IMR-90 (cell line): ENCODE data around the gene SCN8A. TPM values are rescaled to one million over a fixed set of nuclear protein-coding genes. Genes with fewer than 3 reads are reported as not detected.

Source experiments
- ATAC-seq: fragments of 200-7000 bp; cut with Tn5 transposase; 2 replicates; pipeline ENCODE4 v1.9.1; 2020; ENCODE audit warnings: low read depth, mild to moderate bottlenecking, moderate library complexity
- BruUV-seq: library from RNA; stranded (reverse); fragments of 400-500 nt; replicated peaks from 2 replicates; lab custom pipeline; 2021; lab: Mats Ljungman, UMichigan
- CTCF ChIA-PET: fragments of 300-600 bp; formaldehyde crosslinking; extraction: SDS; loops from one replicate; lab custom pipeline; 2021; ENCODE audit warnings: antibody characterized with exemption; lab: Yijun Ruan, JAX
- POLR2A ChIA-PET: fragments of 300-600 bp; sonication (Branson Sonifier 250); formaldehyde crosslinking; loops from one replicate; lab custom pipeline; 2022; ENCODE audit warnings: antibody characterized with exemption; ENCODE audit not compliant: unreplicated experiment; lab: Charles Lee
- DNase-seq: peaks from one replicate; pipeline ENCODE4 v3.0.0; 2013
- H2AFZ ChIP-seq: replicated peaks from 2 replicates; pipeline ENCODE3; 2013; ENCODE audit warnings: low read length, mild to moderate bottlenecking; ENCODE audit not compliant: poor library complexity
- H2AK5ac ChIP-seq: 2 replicates; pipeline ENCODE4 v1.6.1; 2013; ENCODE audit warnings: low read depth, low read length, inconsistent platforms
- H2AK9ac ChIP-seq: replicated peaks from 2 replicates; pipeline ENCODE3; 2013; ENCODE audit warnings: mild to moderate bottlenecking, low read depth, low read length, moderate library complexity; ENCODE audit not compliant: poor library complexity
- H2BK120ac ChIP-seq: 2 replicates; pipeline ENCODE4 v1.6.1; 2013; ENCODE audit warnings: low read depth, low read length, inconsistent platforms
- H2BK15ac ChIP-seq: 3 replicates; pipeline ENCODE4 v1.6.1; 2013; ENCODE audit warnings: low read depth, low read length, inconsistent platforms
- H2BK20ac ChIP-seq: 2 replicates; pipeline ENCODE4 v1.6.1; 2013; ENCODE audit warnings: low read depth, mild to moderate bottlenecking, inconsistent platforms, low read length, moderate library complexity
- H2BK5ac ChIP-seq: 2 replicates; pipeline ENCODE4 v1.6.1; 2013; ENCODE audit warnings: mild to moderate bottlenecking, low read depth, low read length, inconsistent platforms; ENCODE audit not compliant: poor library complexity, severe bottlenecking
- H3K14ac ChIP-seq: replicated peaks from 2 replicates; pipeline ENCODE4 v1.6.1; 2013; ENCODE audit warnings: low read depth, low read length, inconsistent platforms
- H3K18ac ChIP-seq: 2 replicates; pipeline ENCODE4 v1.6.1; 2013; ENCODE audit warnings: low read depth, low read length, control low read depth
- H3K23ac ChIP-seq: 2 replicates; pipeline ENCODE4 v1.6.1; 2013; ENCODE audit warnings: low read depth, low read length, inconsistent platforms
- H3K27ac ChIP-seq: 2 replicates; pipeline ENCODE4 v1.5.1; 2013; ENCODE audit warnings: mild to moderate bottlenecking, control low read depth, low read length; ENCODE audit not compliant: insufficient read depth
- H3K27me3 ChIP-seq: 2 replicates; pipeline ENCODE4 v1.6.1; 2013; ENCODE audit warnings: low read length; ENCODE audit not compliant: control insufficient read depth, insufficient read depth
- H3K36me3 ChIP-seq: 2 replicates; pipeline ENCODE4 v1.6.1; 2013; ENCODE audit warnings: low read length, mixed read lengths; ENCODE audit not compliant: control insufficient read depth, insufficient read depth
- H3K4ac ChIP-seq: 2 replicates; pipeline ENCODE4 v1.6.1; 2013; ENCODE audit warnings: low read depth, low read length, inconsistent platforms
- H3K4me1 ChIP-seq: 2 replicates; pipeline ENCODE4 v1.6.1; 2013; ENCODE audit warnings: low read length, mixed read lengths; ENCODE audit not compliant: control insufficient read depth, insufficient read depth
- H3K4me2 ChIP-seq: 2 replicates; pipeline ENCODE4 v1.6.1; 2013; ENCODE audit warnings: low read depth, mild to moderate bottlenecking, control low read depth, low read length, moderate library complexity
- H3K4me3 ChIP-seq: 2 replicates; pipeline ENCODE4 v1.5.1; 2013; ENCODE audit warnings: low read depth, mild to moderate bottlenecking, control low read depth, low read length, moderate library complexity; ENCODE audit not compliant: insufficient read depth
- H3K56ac ChIP-seq: 2 replicates; pipeline ENCODE4 v1.6.1; 2013; ENCODE audit warnings: low read length, inconsistent platforms; ENCODE audit not compliant: insufficient read depth; ENCODE audit errors: extremely low read depth
- H3K79me1 ChIP-seq, 2 experiments: 2 replicates each; pipeline ENCODE4 v1.6.1; 2013; ENCODE audit warnings: low read length in 2 of 2, inconsistent platforms in 1 of 2, low read depth in 1 of 2
- H3K9ac ChIP-seq: 2 replicates; pipeline ENCODE4 v1.6.1; 2013; ENCODE audit warnings: low read depth, low read length, control low read depth
- H3K9me1 ChIP-seq: 2 replicates; pipeline ENCODE4 v1.6.1; 2013; ENCODE audit warnings: low read length, inconsistent platforms; ENCODE audit not compliant: insufficient read depth
- H3K9me3 ChIP-seq: 2 replicates; pipeline ENCODE4 v1.6.1; 2013; ENCODE audit warnings: low read length; ENCODE audit not compliant: control insufficient read depth, insufficient read depth
- H4K20me1 ChIP-seq: 2 replicates; pipeline ENCODE4 v1.6.1; 2013; ENCODE audit warnings: low read length, inconsistent platforms; ENCODE audit not compliant: insufficient read depth
- H4K5ac ChIP-seq: 2 replicates; pipeline ENCODE4 v1.6.1; 2013; ENCODE audit warnings: mild to moderate bottlenecking, low read depth, low read length, control low read depth
- H4K8ac ChIP-seq, 2 experiments: 2 replicates each; pipeline ENCODE4 v1.6.1; 2013; ENCODE audit warnings: low read depth in 2 of 2, low read length in 2 of 2, control low read depth in 1 of 2, inconsistent platforms in 1 of 2
- H4K91ac ChIP-seq: 2 replicates; pipeline ENCODE4 v1.6.1; 2013; ENCODE audit warnings: low read depth, low read length, inconsistent platforms; ENCODE audit not compliant: insufficient read depth
- BHLHE40 ChIP-seq: fragments of 150-350 bp; IDR thresholded peaks from 2 replicates; pipeline ENCODE4 v1.6.1; 2016; ENCODE audit warnings: mild to moderate bottlenecking, low read depth, low read length
- CEBPB ChIP-seq: IDR thresholded peaks from 2 replicates; pipeline ENCODE4 v1.6.1; 2012; ENCODE audit warnings: low read depth, low read length, improper control_type of control experiment
- CHD1 ChIP-seq: IDR thresholded peaks from 2 replicates; pipeline ENCODE4 v1.6.1; 2012; ENCODE audit warnings: low read depth, low read length, improper control_type of control experiment
- FOS ChIP-seq: fragments of 150-350 bp; IDR thresholded peaks from 2 replicates; pipeline ENCODE4 v1.6.1; 2016; ENCODE audit warnings: low read depth, low read length
- MAFK ChIP-seq: IDR thresholded peaks from 2 replicates; pipeline ENCODE4 v1.6.1; 2012; ENCODE audit warnings: low read depth, low read length, improper control_type of control experiment
- MAZ ChIP-seq: IDR thresholded peaks from 2 replicates; pipeline ENCODE4 v1.6.1; 2012; ENCODE audit warnings: low read depth, mild to moderate bottlenecking, low read length, improper control_type of control experiment, moderate library complexity, borderline replicate concordance
- MXI1 ChIP-seq: IDR thresholded peaks from 2 replicates; pipeline ENCODE4 v1.6.1; 2012; ENCODE audit warnings: low read depth, mild to moderate bottlenecking, low read length, moderate library complexity, borderline replicate concordance
- NFE2L2 ChIP-seq: fragments of 150-350 bp; IDR thresholded peaks from 2 replicates; pipeline ENCODE4 v1.6.1; 2016; ENCODE audit warnings: low read depth, mild to moderate bottlenecking, low read length
- POLR2A ChIP-seq: IDR thresholded peaks from 2 replicates; pipeline ENCODE4 v1.6.1; 2012; ENCODE audit warnings: mild to moderate bottlenecking, low read depth, low read length
- RAD21 ChIP-seq: IDR thresholded peaks from 2 replicates; pipeline ENCODE4 v1.6.1; 2012; ENCODE audit warnings: low read length, improper control_type of control experiment
- RCOR1 ChIP-seq: IDR thresholded peaks from 2 replicates; pipeline ENCODE4 v1.6.1; 2012; ENCODE audit warnings: mild to moderate bottlenecking, low read length, improper control_type of control experiment; ENCODE audit not compliant: insufficient replicate concordance
- RFX5 ChIP-seq: IDR thresholded peaks from 2 replicates; pipeline ENCODE4 v1.8.0; 2012; ENCODE audit warnings: low read depth, mild to moderate bottlenecking, low read length, moderate library complexity
- SMC3 ChIP-seq: fragments of 150-350 bp; IDR thresholded peaks from 2 replicates; pipeline ENCODE4 v1.6.1; 2016; ENCODE audit warnings: low read depth, mild to moderate bottlenecking, antibody characterized with exemption, low read length, moderate library complexity
- USF2 ChIP-seq: fragments of 150-350 bp; IDR thresholded peaks from 2 replicates; pipeline ENCODE4 v1.6.1; 2017; ENCODE audit warnings: mild to moderate bottlenecking, antibody characterized with exemption, low read length, low read depth
- WGBS, 2 experiments: methylation state at CpG; one replicate each; pipeline versions ENCODE4 v1.1.5 to v1.1.7; 2013; ENCODE audit warnings: missing lambda C conversion rate in 2 of 2; ENCODE audit not compliant: insufficient read length in 1 of 2; ENCODE audit errors: extremely low coverage in 2 of 2; 5-methylcytosine and 5-hydroxymethylcytosine counted together
- dilution Hi-C: fragments of 300-500 bp; cut with HindIII; formaldehyde crosslinking; loops from one replicate; pipeline ENCODE4 v1.14.3; 2018; ENCODE audit warnings: low sequenced_read_pairs; ENCODE audit not compliant: unreplicated experiment
- in situ Hi-C: fragments of 300-500 bp; cut with MboI; formaldehyde crosslinking; loops from 3 replicates; pipeline ENCODE4 v1.14.3; 2019; ENCODE audit warnings: low sequenced_read_pairs, inconsistent platforms, mixed read lengths
- intact Hi-C: fragments of 100-400 bp; cut with micrococcal nuclease; formaldehyde crosslinking; loops from 2 replicates; pipeline ENCODE4 v1.10.0; 2022
- polyA plus RNA-seq, 3 experiments: library from polyadenylated mRNA; depleted of rRNA; stranded (reverse); fragments of >200 nt; gene quantifications; 2 replicates each; pipeline ENCODE4 v1.2.3, GENCODE V29; 2012; ENCODE audit warnings: low replicate concordance in 1 of 3
- total RNA-seq: library from RNA; depleted of rRNA; stranded (reverse); fragments of >200 nt; gene quantifications from 2 replicates; pipeline ENCODE4 v1.2.3, GENCODE V29; 2012
- TF ChIP-seq, protein P1 (sequence below): fragments of 150-350 bp; IDR thresholded peaks from 2 replicates; pipeline ENCODE4 v1.6.1; 2016; ENCODE audit warnings: low read depth, mild to moderate bottlenecking, low read length, moderate library complexity, borderline replicate concordance
- TF ChIP-seq, protein P2 (sequence below): conservative IDR thresholded peaks from 2 replicates; pipeline ENCODE4 v1.5.1; 2012; ENCODE audit warnings: mild to moderate bottlenecking, low read depth, low read length, improper control_type of control experiment

SCN8A gene
- total and polyA plus RNA-seq, 2 of the 4 experiments (the other 2 are of a cell fraction) = 6.9 to 19.7 TPM

GRCh38 chr12:51838036-51838435 lies 247.0 kb downstream of the SCN8A start:
- no TSS peak for BruUV-seq
- Histone ChIP-seq H2AK5ac (no peak overlapping the region), H2AFZ (no peak overlapping the region), H3K23ac (no peak overlapping the region), H4K5ac (no peak overlapping the region), H3K4me1 (no peaks in the 10 kb centered on the region), H3K4ac (no peak overlapping the region), H4K91ac (no peak overlapping the region), H2BK5ac (no peak overlapping the region), H2BK20ac (no peak overlapping the region), H3K9me1 (no peaks in the 10 kb centered on the region), H3K36me3 (no peaks in the 10 kb centered on the region), H3K4me2 (no peak overlapping the region), H3K14ac (no peak overlapping the region), H4K8ac (no peak overlapping the region), H4K20me1 (no peaks in the 10 kb centered on the region), H2BK15ac (no peak overlapping the region), H3K27ac (no peak overlapping the region), H2BK120ac (no peak overlapping the region), H3K79me1 (no peaks in the 10 kb centered on the region), H2AK9ac (no peak overlapping the region), H3K9ac (no peak overlapping the region), H3K27me3 (peaks cover 84% of the 10 kb centered on the region), H3K9me3 (no peaks in the 10 kb centered on the region), H3K18ac (no peak overlapping the region), H3K4me3 (no peak overlapping the region), H3K56ac (no peak overlapping the region)
- ChIA-PET CTCF (no interaction called here), POLR2A (no interaction called here)
- intact Hi-C loops (no loop called here), dilution Hi-C loops (no loop called here), in situ Hi-C loops (no loop called here)
- no CpG with 5 or more reads among the region's 4 CpGs for WGBS, 2 experiments
- ATAC-seq (no peak), DNase-seq (no peak)
- TF ChIP-seq RFX5 = no peak
- TF ChIP-seq, protein P1, sequence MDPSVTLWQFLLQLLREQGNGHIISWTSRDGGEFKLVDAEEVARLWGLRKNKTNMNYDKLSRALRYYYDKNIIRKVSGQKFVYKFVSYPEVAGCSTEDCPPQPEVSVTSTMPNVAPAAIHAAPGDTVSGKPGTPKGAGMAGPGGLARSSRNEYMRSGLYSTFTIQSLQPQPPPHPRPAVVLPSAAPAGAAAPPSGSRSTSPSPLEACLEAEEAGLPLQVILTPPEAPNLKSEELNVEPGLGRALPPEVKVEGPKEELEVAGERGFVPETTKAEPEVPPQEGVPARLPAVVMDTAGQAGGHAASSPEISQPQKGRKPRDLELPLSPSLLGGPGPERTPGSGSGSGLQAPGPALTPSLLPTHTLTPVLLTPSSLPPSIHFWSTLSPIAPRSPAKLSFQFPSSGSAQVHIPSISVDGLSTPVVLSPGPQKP = no peak
- TF ChIP-seq SMC3 = no peak
- TF ChIP-seq MAFK = no peak
- no peak for TF ChIP-seq POLR2A
- TF ChIP-seq USF2 = no peak
- TF ChIP-seq BHLHE40 = no peak
- no peak for TF ChIP-seq NFE2L2
- no peak for TF ChIP-seq MAZ
- TF ChIP-seq MXI1 = no peak
- TF ChIP-seq CEBPB = no peak
- TF ChIP-seq RCOR1 = no peak
- TF ChIP-seq RAD21 = no peak
- no peak for TF ChIP-seq CHD1
- TF ChIP-seq, protein P2, sequence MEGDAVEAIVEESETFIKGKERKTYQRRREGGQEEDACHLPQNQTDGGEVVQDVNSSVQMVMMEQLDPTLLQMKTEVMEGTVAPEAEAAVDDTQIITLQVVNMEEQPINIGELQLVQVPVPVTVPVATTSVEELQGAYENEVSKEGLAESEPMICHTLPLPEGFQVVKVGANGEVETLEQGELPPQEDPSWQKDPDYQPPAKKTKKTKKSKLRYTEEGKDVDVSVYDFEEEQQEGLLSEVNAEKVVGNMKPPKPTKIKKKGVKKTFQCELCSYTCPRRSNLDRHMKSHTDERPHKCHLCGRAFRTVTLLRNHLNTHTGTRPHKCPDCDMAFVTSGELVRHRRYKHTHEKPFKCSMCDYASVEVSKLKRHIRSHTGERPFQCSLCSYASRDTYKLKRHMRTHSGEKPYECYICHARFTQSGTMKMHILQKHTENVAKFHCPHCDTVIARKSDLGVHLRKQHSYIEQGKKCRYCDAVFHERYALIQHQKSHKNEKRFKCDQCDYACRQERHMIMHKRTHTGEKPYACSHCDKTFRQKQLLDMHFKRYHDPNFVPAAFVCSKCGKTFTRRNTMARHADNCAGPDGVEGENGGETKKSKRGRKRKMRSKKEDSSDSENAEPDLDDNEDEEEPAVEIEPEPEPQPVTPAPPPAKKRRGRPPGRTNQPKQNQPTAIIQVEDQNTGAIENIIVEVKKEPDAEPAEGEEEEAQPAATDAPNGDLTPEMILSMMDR = no peak
- no peak for TF ChIP-seq FOS
